HepG2 (cell line): Measurements from ENCODE around the gene ZNF132. TPM values are rescaled to one million over a fixed set of nuclear protein-coding genes. Genes with fewer than 3 reads are reported as not detected.
A peak's percentile ranks its signal among the peaks of the same experiment; 100 is the strongest.
"Not testable (repeated sequence)": the region's sequence is repeated elsewhere in the genome, so short reads cannot be mapped to it uniquely, and the experiment has no call there.

Experiments used
- ATAC-seq: fragments of 200-7000 bp; cut with Tn5 transposase; 3 replicates; pipeline ENCODE4 v1.9.1; 2020; ENCODE audit warnings: mild to moderate bottlenecking, moderate library complexity
- BruUV-seq: library from RNA; stranded (reverse); fragments of 400-500 nt; replicated peaks from 2 replicates; lab custom pipeline; 2021; lab: Mats Ljungman, UMichigan
- CTCF ChIA-PET: fragments of 300-600 bp; formaldehyde crosslinking; extraction: SDS; loops from one replicate; lab custom pipeline; 2021; ENCODE audit warnings: low total read pairs, inconsistent platforms, low intra/inter-chr PET ratio; lab: Yijun Ruan, JAX
- POLR2A ChIA-PET: fragments of 350-600 bp; sonication (Branson Sonifier 250); formaldehyde crosslinking; loops from one replicate; lab custom pipeline; 2020; ENCODE audit warnings: antibody characterized with exemption, inconsistent platforms; lab: Yijun Ruan, JAX
- DNase-seq: peaks from one replicate; pipeline ENCODE4 v3.0.0-alpha.2; 2015; ENCODE audit warnings: low spot score
- FAIRE-seq: peaks from 3 replicates; lab custom pipeline; 2011; peaks lifted over from hg19 to GRCh38; lab: Jason Lieb, UNC
- H2AFZ ChIP-seq: one replicate; pipeline ENCODE4 v1.6.1; 2011; ENCODE audit warnings: low read length, inconsistent platforms
- H3K27ac ChIP-seq: fragments of 300-600 bp; 3 replicates; pipeline ENCODE4 v1.8.0; 2011; ENCODE audit warnings: mixed run types, mild to moderate bottlenecking, mixed read lengths, low read length, inconsistent platforms; ENCODE audit not compliant: insufficient read depth; ENCODE audit errors: extremely low read length
- H3K27me3 ChIP-seq, 2 experiments: fragments of 200-600 bp in 1 of 2; 2 replicates in 1 of 2; 3 replicates in 1 of 2; pipeline versions ENCODE4 v1.6.0 to v1.8.0; 2011; ENCODE audit warnings: low read length in 2 of 2, mild to moderate bottlenecking in 2 of 2, moderate library complexity in 2 of 2, inconsistent platforms in 1 of 2; ENCODE audit not compliant: insufficient read depth in 2 of 2, control insufficient read depth in 1 of 2
- H3K36me3 ChIP-seq, 2 experiments: fragments of 200-600 bp in 1 of 2; replicated peaks in 1 of 2; 2 replicates in 1 of 2; 3 replicates in 1 of 2; pipeline versions ENCODE4 v1.5.1 to v1.8.0; 2011; ENCODE audit warnings: low read length in 2 of 2, inconsistent platforms in 1 of 2; ENCODE audit not compliant: insufficient read depth in 2 of 2, control insufficient read depth in 1 of 2
- H3K4me1 ChIP-seq: 2 replicates; pipeline ENCODE4 v1.5.1; 2012; ENCODE audit warnings: low read length, inconsistent platforms; ENCODE audit not compliant: insufficient read depth
- H3K4me2 ChIP-seq: 2 replicates; pipeline ENCODE4 v1.6.0; 2011; ENCODE audit warnings: low read depth, low read length, inconsistent platforms
- H3K4me3 ChIP-seq, 3 experiments: fragments of 200-600 bp in 1 of 3; sonication (generic), shearing (Covaris generic) in 1 of 3; replicated peaks in 1 of 3; 2 replicates each; pipeline ENCODE4 v1.5.1; 2011 to 2016; ENCODE audit warnings: low read length in 3 of 3, inconsistent platforms in 2 of 3, low read depth in 2 of 3, mild to moderate bottlenecking in 2 of 3, control low read depth in 1 of 3, mixed read lengths in 1 of 3; ENCODE audit not compliant: insufficient read depth in 1 of 3
- H3K79me2 ChIP-seq: one replicate; pipeline ENCODE4 v1.6.1; 2011; ENCODE audit warnings: low read length, inconsistent platforms; ENCODE audit not compliant: insufficient read depth
- H3K9ac ChIP-seq: 2 replicates; pipeline ENCODE4 v1.6.0; 2011; ENCODE audit warnings: mild to moderate bottlenecking, low read depth, low read length, inconsistent platforms; ENCODE audit not compliant: insufficient read depth
- H3K9me3 ChIP-seq: 2 replicates; pipeline ENCODE4 v1.5.1; 2012; ENCODE audit warnings: mild to moderate bottlenecking, low read length
- H4K20me1 ChIP-seq: 2 replicates; pipeline ENCODE4 v1.6.0; 2011; ENCODE audit warnings: inconsistent platforms, mild to moderate bottlenecking, low read length, moderate library complexity; ENCODE audit not compliant: insufficient read depth
- AGO1 ChIP-seq: fragments of 200-400 bp; formaldehyde crosslinking; IDR thresholded peaks from 2 replicates; pipeline ENCODE4 v1.6.1; 2017; ENCODE audit warnings: mild to moderate bottlenecking, low read depth, low read length, moderate library complexity; ENCODE audit not compliant: poor library complexity, severe bottlenecking
- BRCA1 ChIP-seq: sonication (generic); formaldehyde crosslinking; IDR thresholded peaks from 2 replicates; pipeline ENCODE4 v1.4.0; 2020; ENCODE audit warnings: missing genetic modification reagents
- RBFOX2 ChIP-seq: fragments of 200-400 bp; formaldehyde crosslinking; IDR thresholded peaks from 2 replicates; pipeline ENCODE4 v1.6.1; 2017; ENCODE audit warnings: low read depth, mild to moderate bottlenecking, low read length
- WGBS: methylation state at CpG from one replicate; pipeline ENCODE4 v1.1.6; 2017; ENCODE audit warnings: low lambda C conversion rate; 5-methylcytosine and 5-hydroxymethylcytosine counted together
- in situ Hi-C: cut with HindIII; loops from 2 replicates; pipeline ENCODE4 v1.10.0; 2017; ENCODE audit warnings: low pct_unique_long_range_greater_than_20kb; ENCODE audit not compliant: extremely low pct_ligation_motif_present
- intact Hi-C: fragments of 100-400 bp; cut with micrococcal nuclease; formaldehyde crosslinking; loops from one replicate; pipeline ENCODE4 v1.10.0; 2022; ENCODE audit not compliant: unreplicated experiment
- polyA plus RNA-seq, 8 experiments: library from polyadenylated mRNA; depleted of rRNA in 3 of 8; stranded (reverse) in 7 of 8; unstranded in 1 of 8; fragments of >200 nt; fragmentation: Illumina TruSeq in 4 of 8; extraction: Trizol in 4 of 8; gene quantifications; 2 replicates each; pipeline versions ENCODE4 v1.2.1 to v1.2.3, GENCODE V29; 2011 to 2016; ENCODE audit warnings: low read depth in 4 of 8, missing spikeins in 1 of 8, mixed read lengths in 1 of 8; ENCODE audit not compliant: insufficient read depth in 1 of 8
- total RNA-seq, 5 experiments: library from RNA; depleted of rRNA; stranded (reverse); fragments of >200 nt; fragmentation: Illumina TruSeq; extraction: Trizol; gene quantifications; 2 replicates each; pipeline ENCODE4 v1.2.3, GENCODE V29; 2016; ENCODE audit warnings: low read depth in 1 of 5

The ZNF132 gene
- total and polyA plus RNA-seq, 2 of the 13 experiments (the other 11 are each of a cell fraction or from before 2014, with no cell fraction given), result not detected

- WGBS, result 91% methylated on average over 6 of the region's 53 CpGs
- DNase-seq, H3K79me2 ChIP-seq, POLR2A ChIA-PET, H4K20me1 ChIP-seq, BruUV-seq, H3K9me3 ChIP-seq, H2AFZ ChIP-seq, H3K4me3 ChIP-seq, FAIRE-seq, H3K9ac ChIP-seq, H3K27ac ChIP-seq, in situ Hi-C loops, intact Hi-C loops, ATAC-seq, H3K4me2 ChIP-seq, H3K27me3 ChIP-seq, CTCF ChIA-PET: not testable (repeated sequence)
- TF ChIP-seq AGO1 (peak; percentile 57), RBFOX2 (peak; percentile 25; the same call in 1 of the 2 replicates)
- H3K36me3 ChIP-seq, result peaks cover 4 to 21% of the 10 kb centered on the region in 2 experiments; a peak in 4 of 5 replicates
- peaks cover 25% of the 10 kb centered on the region for H3K4me1 ChIP-seq
Observed at GRCh38 chr19:58470837-58471543, 31.0 kb upstream of the ZNF132 start.

GRCh38 chr19:58469241-58470013, 29.5 kb upstream of the ZNF132 start:
- WGBS, result 93% methylated on average over 11 of the region's 17 CpGs
- no peaks in the 10 kb centered on the region for H4K20me1 ChIP-seq
- peaks cover 4 to 21% of the 10 kb centered on the region in 2 experiments; a peak in 4 of 5 replicates for H3K36me3 ChIP-seq
- ChIA-PET CTCF (no interaction called here), POLR2A (no interaction called here)
- intact Hi-C loops, result loop anchor here (5.0 kb wide), 2 partner anchors 62 to 142 kb away; partner anchors contain the start of genes ZNF584 and ZSCAN22
- H3K4me1 ChIP-seq, result peaks cover 24% of the 10 kb centered on the region
- no peaks in the 10 kb centered on the region for H3K9me3 ChIP-seq
- ATAC-seq (no peak), FAIRE-seq (no peak), DNase-seq (no peak)
- no peak overlapping the region for H3K9ac ChIP-seq
- H3K4me2 ChIP-seq, result no peak overlapping the region
- no peak overlapping the region for H3K27ac ChIP-seq
- no peak overlapping the region for H2AFZ ChIP-seq
- H3K27me3 ChIP-seq, result no peaks in the 10 kb centered on the region
- H3K4me3 ChIP-seq, result no peak overlapping the region
- BruUV-seq, result no TSS peak
- TF ChIP-seq AGO1, result peak; percentile 26
- no peak for TF ChIP-seq BRCA1 (CRISPR knock-in tag)
- TF ChIP-seq, all 625 proteins: peak for 1
- peaks cover 6% of the 10 kb centered on the region for H3K79me2 ChIP-seq
- in situ Hi-C loops, result no loop called here
